ENCODE measurements around the gene MNAT1. TPM values are rescaled to one million over a fixed set of nuclear protein-coding genes. Genes with fewer than 3 reads are reported as not detected.
"Not testable (repeated sequence)": the region's sequence is repeated elsewhere in the genome, so short reads cannot be mapped to it uniquely, and the experiment has no call there.

Gene MNAT1
- total RNA-seq, result 10 to 100 TPM; 25.3 to 34.6 TPM
- long read RNA-seq, donor 1, transcript MNAT1-201 (8 exons, 2,635 nt), result major isoform, 5 of 7 reads
- long read RNA-seq, donor 1, partial matches to known transcripts, result 0 of 7 reads
- long read RNA-seq, donor 1, other reads (novel, unspliced or antisense), result 2 of 7 reads
- long read RNA-seq, donor 2, transcript MNAT1-201 (8 exons, 2,635 nt), result major isoform, 15 of 23 reads
- long read RNA-seq, donor 2, partial matches to known transcripts, result 5 of 23 reads
- long read RNA-seq, donor 2, other reads (novel, unspliced or antisense), result 2 of 23 reads

DNA sequence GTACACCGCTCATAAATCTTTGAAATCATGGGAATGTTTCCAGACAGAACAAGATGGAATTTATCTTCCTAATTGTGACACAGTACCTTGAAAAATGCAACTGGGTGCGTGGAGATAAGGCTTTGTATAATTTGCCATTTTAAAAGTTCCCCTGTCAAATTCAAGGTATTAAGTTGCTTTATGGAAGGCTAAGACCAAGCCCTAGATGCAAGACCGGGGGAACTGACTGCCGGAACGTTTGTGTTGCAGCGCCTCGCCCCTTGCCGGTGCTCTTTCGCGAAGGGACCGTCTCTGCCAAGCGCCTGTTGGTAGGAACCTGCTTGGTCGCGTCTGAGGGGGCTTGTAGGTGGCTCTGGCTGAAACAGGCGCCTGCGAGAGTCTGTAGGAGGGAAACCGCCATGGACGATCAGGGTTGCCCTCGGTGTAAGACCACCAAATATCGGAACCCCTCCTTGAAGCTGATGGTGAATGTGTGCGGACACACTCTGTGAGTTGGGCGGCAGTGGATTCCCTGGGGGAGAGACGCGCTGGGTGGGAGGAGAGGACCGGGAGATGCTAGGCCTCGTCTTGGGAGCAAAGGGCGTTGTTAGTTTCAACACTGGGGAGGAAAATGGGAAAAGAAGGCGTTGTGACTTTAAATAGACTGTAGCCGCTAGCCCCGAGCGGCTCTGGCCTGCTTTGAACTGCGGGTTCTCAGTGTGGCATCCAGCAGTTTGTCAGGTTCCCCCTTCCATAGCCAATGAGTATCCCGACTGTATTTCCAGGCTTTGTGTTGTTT lies at the start of gene MNAT1:
MNAT1 (plus strand) TSS at position 297 of the 778 bp plus-strand sequence; CDS start at position 399, 102 bp downstream.
- intact Hi-C loops (cut with DNase I), result no loop called here
- peak; percentile 92 for DNase-seq (ENCODE audit: low spot score)

DNA sequence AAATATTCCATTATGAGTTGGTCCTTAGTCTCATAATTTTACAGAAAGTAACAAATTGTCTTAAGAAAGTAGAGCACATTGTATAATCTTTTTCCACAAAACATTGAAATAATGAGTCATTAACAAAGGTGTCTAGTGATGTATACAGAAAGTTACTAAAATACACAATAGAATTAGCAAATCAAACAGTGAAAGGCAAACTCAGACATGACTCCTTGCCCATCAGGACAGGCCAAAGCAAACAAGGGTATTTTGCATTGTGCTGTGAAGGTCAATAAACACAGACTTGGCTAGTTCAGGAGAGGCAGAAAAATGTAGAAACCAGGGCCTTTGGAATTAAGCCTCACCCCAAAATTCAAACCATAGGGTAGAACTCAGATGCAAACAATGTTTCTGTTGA lies 47.7 kb upstream of the MNAT1 start:
- intact Hi-C loops (cut with DNase I), result no loop called here
- no peak for DNase-seq (ENCODE audit: low spot score)

DNA sequence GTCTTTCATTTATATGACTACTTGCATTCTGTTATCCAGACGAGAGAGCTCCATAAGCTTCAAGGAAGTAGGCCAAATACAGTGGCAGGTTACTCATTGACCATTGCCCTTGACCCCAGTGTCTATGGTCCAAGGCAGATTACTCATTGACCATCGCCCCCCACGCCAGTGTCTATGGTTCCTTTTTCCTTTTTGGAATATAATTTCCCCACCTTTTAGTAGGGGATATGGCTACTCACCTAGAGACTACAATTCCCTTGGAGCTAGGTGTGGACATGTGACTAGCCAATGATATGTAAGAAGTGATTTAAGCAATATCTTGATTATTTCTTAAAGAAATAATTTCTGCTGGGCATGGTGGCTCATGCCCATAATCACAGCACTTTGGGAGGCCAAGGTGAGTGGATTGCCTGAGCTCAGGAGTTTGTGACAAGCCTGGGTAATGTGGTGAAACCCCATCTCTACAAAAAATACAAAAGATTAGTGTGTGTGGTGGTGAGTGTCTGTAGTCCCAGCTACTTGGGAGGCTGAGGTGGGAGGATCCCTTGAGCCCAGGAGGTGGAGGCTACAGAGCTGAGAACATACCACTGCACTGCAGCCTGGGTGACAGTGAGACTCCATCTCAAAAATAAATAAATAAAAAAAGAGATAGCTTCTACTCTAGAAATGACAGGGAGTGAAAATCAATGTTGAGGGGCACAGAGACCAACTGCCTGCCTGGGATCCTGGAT lies 43.0 kb upstream of the MNAT1 start:
- intact Hi-C loops (cut with DNase I), result no loop called here
- DNase-seq (ENCODE audit: low spot score), result no peak

DNA sequence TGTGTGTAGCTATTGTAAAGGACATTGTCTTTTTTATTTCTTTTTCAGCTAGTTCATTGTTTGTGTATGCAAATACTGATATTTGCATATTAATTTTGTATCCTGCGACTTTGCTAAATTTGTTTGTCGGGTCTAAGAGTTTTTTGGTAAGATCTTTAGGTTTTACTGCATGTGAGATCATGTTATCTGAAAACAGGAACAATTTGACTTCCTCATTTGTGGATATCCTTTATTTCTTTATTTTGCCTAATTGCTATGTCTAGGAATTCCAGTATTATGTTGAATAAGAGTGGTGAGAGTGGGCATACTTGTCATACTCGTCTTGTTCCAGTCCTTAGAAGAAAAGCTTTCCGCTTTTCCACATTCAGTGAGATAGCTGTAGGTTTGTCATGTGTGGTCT lies 39.2 kb upstream of the MNAT1 start:
- no peak for DNase-seq (ENCODE audit: low spot score)
- intact Hi-C loops (cut with DNase I), result no loop called here

DNA sequence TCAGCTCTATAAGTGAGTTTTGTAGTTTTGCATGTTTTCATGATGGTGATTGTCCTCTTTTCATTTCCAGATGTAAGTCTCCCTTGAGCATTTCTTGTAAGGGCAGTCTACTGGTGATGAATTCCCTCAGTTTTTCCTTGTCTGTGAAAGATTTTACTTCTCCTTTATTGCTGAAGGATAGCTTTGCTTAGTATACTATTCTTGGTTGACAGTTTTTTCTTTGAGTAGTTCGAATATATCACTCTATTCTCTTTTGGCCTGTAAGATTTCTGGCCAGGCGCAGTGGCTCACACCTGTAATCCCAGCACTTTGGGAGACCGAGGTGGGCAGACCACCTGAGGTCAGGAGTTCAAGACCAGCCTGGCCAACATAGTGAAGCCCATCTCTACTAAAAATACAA lies 34.0 kb upstream of the MNAT1 start:
- intact Hi-C loops (cut with DNase I), result no loop called here
- no peak for DNase-seq (ENCODE audit: low spot score)

DNA sequence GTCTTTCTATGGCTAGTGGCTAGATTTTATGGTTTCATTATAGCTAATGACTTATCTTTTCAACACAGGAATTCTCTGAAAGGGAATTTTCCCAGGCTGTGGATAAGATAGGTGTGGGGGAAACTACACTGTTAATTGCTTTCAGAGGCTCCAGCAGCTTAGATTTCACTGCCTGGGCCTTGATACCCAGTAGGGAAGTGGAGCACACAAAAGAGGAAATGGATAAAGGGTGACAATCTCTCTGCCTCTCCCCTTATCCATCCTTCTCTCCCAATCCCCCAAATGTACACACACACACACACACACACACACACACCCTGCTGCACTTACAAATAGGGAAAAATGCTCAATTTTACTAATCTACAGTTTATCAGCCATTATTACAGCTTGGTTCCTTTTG lies 29.5 kb upstream of the MNAT1 start:
- intact Hi-C loops (cut with DNase I), result no loop called here
- no peak for DNase-seq (ENCODE audit: low spot score)

DNA sequence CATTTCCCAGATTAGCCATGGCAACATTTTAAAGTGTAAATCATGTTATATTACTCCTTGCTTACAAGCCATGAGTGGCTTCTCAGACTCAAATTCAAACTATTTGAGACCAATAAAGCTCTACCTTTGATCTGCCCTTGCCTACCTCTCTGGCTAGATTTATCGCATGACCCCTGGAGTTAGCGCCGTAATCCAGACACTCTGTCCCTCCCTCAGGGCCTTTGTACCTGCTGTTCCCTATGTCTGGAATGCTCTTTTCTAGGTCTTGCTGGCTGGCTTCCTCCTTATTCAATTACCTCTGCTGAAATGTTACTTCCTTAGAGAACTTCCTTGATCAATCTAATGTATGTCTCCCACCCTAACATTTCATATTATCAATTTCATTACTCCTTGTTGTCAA lies 26.7 kb upstream of the MNAT1 start:
- intact Hi-C loops (cut with DNase I), result no loop called here

DNA sequence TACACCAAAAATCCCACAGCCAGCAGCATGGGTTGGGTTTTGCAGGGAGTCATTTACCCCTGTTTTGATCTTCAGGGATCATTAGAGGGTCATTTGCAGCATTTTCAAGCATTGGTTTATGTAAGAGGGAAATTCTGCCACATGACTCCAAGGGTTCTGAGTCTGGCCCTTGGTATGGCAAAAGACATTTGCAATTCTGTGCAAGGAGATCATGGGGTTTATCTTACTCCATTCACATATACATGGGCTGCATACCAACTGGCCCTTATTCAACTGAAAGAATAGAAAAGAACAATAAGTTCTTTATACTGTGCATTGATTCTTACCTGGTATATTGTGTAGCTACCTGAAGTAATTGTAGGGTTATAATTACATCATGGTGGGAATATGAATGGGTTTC lies 24.1 kb upstream of the MNAT1 start:
- DNase-seq (ENCODE audit: low spot score), result no peak
- intact Hi-C loops (cut with DNase I), result no loop called here

More for the DNA sequence above, 26.7 kb upstream of the MNAT1 start:
- no peak for DNase-seq (ENCODE audit: low spot score)

DNA sequence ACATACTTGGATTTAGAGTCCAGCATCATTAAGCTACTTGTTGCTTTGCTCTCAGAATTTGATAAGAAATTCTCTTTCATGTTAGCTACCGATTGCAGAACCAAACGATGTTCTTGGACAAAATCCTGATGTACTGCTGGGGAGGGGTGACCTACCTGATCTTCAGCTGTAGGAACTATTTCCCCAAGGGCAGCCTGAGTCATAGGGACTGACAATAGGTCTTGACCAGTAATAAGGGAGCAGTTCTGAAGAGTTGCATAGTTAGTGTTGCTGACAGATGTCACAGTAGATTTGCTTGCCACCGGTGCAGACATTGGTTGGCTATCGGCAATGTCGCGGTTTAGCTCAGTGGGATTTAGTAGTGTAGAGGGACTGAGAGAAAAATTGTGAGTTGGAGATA lies 21.0 kb upstream of the MNAT1 start:
- no peak for DNase-seq (ENCODE audit: low spot score)
- intact Hi-C loops (cut with DNase I), result no loop called here

DNA sequence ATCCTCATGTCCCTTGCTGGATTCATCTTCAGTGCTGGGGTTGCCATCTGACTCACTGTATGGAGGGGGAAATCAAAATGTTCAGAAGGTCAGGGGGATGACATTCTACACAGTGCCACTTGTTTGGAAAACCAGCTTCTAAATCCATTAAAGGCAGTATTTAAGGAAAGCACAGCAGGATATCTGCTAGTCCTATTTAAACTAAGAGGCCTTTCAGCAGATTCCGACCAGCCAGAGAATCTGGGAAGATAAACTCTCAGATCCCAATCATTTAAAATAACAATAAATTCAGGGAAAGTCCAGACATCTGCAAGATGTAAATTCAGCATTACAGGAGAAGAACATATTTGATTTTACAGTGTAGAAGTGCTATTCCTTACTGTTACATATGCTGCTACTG lies 14.2 kb upstream of the MNAT1 start:
- intact Hi-C loops (cut with DNase I), result loop anchor here in 1 of 2 donors (5.0 kb wide), 1 partner anchor 63 kb away; no protein-coding TSS in a partner anchor

DNA sequence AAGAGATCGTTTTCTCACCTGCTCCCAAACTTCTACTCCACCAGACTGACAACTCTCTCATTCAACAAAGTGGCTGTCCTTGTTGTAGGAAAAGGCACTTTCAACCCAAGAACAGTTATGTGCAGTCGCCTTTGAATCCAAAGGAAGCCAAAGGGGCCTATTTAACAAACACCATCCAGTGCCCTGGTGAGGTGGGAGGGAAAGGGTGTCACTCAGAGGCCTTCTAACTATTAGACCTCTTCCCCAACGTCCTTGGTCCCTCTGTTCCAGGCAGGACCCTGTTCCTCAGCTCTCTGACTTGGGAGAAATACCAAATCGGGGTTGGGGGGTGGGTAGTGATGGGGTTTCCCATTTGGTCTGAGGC lies 13.6 kb upstream of the MNAT1 start:
- intact Hi-C loops (cut with DNase I), result loop anchor here in 1 of 2 donors (5.0 kb wide), 1 partner anchor 64 kb away; no protein-coding TSS in a partner anchor
- no peak for DNase-seq (ENCODE audit: low spot score)

More for the DNA sequence above, 14.2 kb upstream of the MNAT1 start:
- no peak for DNase-seq (ENCODE audit: low spot score)

DNA sequence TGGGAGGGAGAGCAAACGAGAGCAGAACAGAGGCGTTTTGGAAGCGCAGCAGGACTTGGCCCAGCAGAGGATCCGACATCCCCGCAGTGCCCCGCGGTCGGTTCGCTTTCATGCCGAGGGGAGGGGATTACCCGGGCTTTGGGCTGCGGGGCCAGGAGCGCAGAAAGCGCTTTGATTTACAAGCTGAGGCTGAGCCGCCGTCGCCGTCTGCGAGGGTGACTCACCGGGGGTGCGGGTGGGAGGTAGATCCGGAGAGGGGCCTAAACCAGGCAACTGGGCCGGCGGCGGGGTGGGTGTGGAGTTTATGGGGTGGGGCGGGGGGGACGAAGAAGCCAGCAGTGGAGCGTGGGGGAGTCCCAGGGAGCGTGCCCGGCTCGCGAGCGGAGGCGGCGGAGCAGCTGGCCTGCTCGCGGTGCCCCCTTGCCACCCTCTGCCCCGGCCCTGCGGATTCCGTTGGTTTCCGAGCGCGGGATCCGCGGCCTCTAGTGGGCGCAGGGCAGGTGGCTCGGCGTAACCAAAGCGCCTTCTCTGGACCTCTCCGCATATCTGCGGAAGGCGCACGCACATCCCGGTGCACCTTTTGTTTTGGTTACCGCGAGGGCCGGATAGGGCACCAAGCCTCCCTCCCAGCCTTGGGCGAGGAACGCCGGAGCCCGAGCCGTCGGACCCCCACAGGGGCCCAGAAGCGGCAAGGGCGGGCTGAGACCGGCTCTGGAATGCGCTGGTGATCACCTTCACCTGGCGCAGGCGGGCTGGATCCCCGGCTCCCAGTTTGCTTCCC lies 13.0 kb upstream of the MNAT1 start:
- intact Hi-C loops (cut with DNase I), result loop anchor here in 1 of 2 donors (5.0 kb wide), 1 partner anchor 64 kb away; no protein-coding TSS in a partner anchor
- DNase-seq (ENCODE audit: low spot score), result peak; percentile 83

DNA sequence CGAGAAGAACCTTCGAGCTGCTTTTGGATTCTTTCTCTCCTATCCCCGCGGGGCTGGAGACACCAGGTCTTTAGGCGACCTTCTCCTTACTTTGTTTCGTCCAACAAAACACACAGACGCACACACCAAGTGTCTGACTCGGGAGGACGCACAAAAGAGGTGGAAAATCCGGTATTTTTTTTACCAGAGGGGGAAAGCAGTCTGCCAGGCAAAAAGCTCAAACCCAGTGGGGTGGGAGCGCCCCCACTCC lies 12.5 kb upstream of the MNAT1 start:
- no peak for DNase-seq (ENCODE audit: low spot score)
- intact Hi-C loops (cut with DNase I), result loop anchor here in 1 of 2 donors (5.0 kb wide), 1 partner anchor 65 kb away; no protein-coding TSS in a partner anchor

DNA sequence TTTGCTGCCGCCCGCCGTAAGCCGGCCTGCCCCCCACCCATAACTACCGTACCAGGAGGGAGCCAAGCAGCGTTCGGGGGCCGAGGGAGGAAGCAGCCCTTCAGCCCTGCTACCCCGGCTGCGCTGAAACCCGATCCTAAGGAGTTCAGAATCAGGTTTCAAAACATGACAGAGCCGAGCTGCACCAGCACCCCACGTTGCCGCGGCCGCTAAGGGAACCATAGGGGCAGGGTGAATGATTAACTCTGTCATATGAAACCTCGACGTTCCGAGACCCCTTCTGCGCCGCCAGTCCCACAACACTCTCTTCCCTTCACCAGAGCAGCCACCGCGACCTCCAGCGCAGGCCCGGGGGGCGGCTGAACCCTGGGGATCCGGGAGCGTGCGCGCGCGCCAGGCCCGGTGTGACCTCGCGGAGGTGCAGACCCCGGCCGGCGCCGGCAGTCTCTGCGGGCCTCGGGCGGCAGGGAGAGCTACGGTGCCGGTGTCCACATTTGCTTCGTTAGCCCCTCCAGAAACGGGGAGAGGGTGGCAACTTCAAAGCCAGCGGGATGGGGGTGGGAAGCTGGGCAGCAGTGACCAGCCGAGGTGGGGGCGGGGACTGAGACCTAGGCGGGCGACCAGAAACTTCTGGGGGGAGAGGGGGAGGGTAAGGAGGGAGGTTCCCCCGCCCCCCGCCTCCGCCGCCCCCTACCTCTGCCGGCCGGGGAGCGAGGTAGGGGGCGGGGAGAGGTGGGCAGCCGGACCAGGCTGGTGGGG lies 12.0 kb upstream of the MNAT1 start:
- intact Hi-C loops (cut with DNase I), result loop anchor here in 1 of 2 donors (5.0 kb wide), 1 partner anchor 65 kb away; no protein-coding TSS in a partner anchor
- DNase-seq (ENCODE audit: low spot score), result peak; percentile 77

DNA sequence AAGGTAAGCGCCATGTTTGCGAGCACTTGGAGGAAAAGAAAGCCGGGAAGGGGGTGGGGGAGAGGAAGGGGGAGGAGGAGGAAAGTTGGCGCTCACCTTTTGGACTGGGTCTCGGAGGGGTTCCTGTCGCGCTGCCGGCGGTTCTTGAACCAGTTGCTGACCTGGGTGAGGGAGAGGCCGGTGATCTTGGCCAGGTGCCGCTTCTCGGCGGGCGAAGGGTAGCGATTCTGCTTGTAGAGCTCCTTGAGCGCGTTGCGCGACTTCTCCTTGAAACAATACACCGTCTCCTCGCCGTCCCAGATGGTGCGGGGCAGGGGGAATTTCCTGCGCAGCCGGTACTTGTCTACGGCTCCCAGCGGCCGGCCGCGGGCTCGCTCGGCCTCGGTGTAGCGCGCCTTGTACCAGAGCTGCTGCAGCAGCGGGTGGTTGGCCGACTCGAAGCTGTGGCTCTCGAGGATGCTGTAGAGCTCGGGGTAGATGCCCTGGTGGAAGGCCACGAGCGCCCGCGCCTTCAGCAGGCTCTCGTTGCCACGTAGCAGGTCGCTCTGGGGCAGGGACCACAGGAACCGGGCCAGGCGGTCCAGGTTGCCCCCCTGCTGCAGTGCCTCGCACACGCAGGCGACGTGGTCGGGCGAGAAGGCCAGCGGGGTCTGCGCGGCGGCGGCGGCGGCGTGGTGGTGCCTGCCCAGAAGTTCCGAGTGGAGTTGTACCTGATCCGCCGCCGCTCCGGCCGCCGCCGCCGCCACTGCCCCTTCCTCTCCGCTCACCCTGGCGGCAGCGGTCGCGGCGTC lies 11.2 kb upstream of the MNAT1 start:
- peak; percentile 86 for DNase-seq (ENCODE audit: low spot score)

DNA sequence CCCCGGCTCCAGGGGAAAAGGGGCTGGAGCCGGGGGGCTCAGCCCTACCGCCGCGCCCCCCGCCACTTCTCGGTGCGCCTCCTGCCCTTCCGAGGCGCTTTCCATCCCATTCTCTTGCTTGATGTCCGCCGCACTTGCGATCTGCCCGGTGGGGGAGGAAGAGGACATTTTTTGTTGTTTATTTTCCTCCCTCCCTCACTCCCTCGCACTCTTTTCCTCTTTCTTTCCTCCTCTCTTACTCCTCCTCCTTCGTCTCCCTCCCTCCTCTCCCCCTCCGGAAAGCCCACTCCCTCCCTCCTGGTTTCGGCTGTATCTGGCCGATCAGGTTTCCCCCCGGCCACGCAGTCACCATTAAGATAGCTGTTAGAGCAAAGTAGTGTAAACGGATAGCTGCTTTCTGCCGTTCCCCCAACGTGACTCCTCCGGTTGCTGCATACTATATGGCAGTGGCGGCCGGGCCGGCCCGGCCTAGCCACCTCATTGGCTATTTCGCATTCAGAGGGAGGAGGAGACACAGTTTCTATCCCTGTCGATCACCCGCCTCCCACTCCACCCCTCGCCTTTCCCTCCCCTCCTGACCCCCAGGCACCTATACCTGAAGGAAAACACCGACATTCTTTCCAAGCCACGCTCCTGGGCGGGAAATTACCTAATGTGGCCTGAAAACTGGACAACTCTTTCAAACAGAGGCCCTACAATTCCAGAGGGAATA lies 10.5 kb upstream of the MNAT1 start, which contains the start of gene SIX4:
SIX4 (minus strand) TSS at position 445 of the 712 bp plus-strand sequence; CDS start at position 168, 277 bp downstream.
- intact Hi-C loops (cut with DNase I), result loop anchor here in 1 of 2 donors (5.0 kb wide), 1 partner anchor 67 kb away; no protein-coding TSS in a partner anchor
- DNase-seq (ENCODE audit: low spot score), result peak; percentile 84

More for the DNA sequence above, 11.2 kb upstream of the MNAT1 start:
- intact Hi-C loops (cut with DNase I), result loop anchor here in 1 of 2 donors (5.0 kb wide), 1 partner anchor 66 kb away; no protein-coding TSS in a partner anchor

DNA sequence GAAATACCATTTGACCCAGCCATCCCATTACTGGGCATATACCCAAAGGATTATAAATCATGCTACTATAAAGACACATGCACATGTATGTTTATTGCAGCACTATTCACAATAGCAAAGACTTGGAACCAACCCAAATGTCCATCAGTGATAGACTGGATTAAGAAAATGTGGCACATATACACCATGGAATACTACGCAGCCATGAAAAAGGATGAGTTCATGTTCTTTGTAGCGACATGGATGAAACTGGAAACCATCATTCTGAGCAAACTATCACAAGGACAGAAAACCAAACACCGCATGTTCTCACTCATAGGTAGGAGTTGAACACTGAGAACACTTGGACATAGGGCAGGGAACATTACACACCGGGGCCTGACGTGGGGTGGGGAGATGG lies 3.3 kb upstream of the MNAT1 start:
- DNase-seq (ENCODE audit: low spot score); intact Hi-C loops (cut with DNase I): not testable (repeated sequence)

All from posterior vena cava (tissue), 2 donors.